H9 (cell line): Measurements from ENCODE around the gene NT5DC2. TPM values are rescaled to one million over a fixed set of nuclear protein-coding genes. Genes with fewer than 3 reads are reported as not detected.

ENCODE experiments used
- DNase-seq: peaks from one replicate; pipeline ENCODE4 v3.0.0-alpha.2; 2017
- H2AFZ ChIP-seq: one replicate; pipeline ENCODE4 v1.6.1; 2013; ENCODE audit warnings: mild to moderate bottlenecking, low read length, control low read depth, moderate library complexity
- H2AK5ac ChIP-seq: 2 replicates; pipeline ENCODE4 v1.6.1; 2013; ENCODE audit warnings: low read length, control low read depth, mixed read lengths; ENCODE audit not compliant: insufficient read length
- H2BK120ac ChIP-seq: one replicate; pipeline ENCODE4 v1.6.1; 2013; ENCODE audit warnings: low read depth, mild to moderate bottlenecking, low read length, control low read depth, inconsistent platforms; ENCODE audit not compliant: poor library complexity, severe bottlenecking
- H2BK12ac ChIP-seq: 2 replicates; pipeline ENCODE4 v1.6.1; 2013; ENCODE audit warnings: low read length, control low read depth, mixed read lengths, low read depth; ENCODE audit not compliant: insufficient read length
- H2BK15ac ChIP-seq: 2 replicates; pipeline ENCODE4 v1.6.1; 2013; ENCODE audit warnings: low read depth, low read length, control low read depth
- H2BK20ac ChIP-seq: one replicate; pipeline ENCODE4 v1.6.1; 2013; ENCODE audit warnings: low read depth, mild to moderate bottlenecking, low read length, control low read depth, inconsistent platforms; ENCODE audit not compliant: poor library complexity, severe bottlenecking
- H2BK5ac ChIP-seq: 2 replicates; pipeline ENCODE4 v1.6.1; 2013; ENCODE audit warnings: low read length, control low read depth, mixed read lengths; ENCODE audit not compliant: insufficient read length
- H3K14ac ChIP-seq: 2 replicates; pipeline ENCODE4 v1.6.1; 2013; ENCODE audit warnings: low read length, control low read depth; ENCODE audit not compliant: insufficient read depth
- H3K18ac ChIP-seq: 2 replicates; pipeline ENCODE4 v1.6.1; 2013; ENCODE audit warnings: low read depth, mild to moderate bottlenecking, mixed read lengths, low read length, control low read depth; ENCODE audit not compliant: insufficient read length
- H3K23ac ChIP-seq: 2 replicates; pipeline ENCODE4 v1.6.1; 2013; ENCODE audit warnings: low read length, control low read depth, mixed read lengths, low read depth; ENCODE audit not compliant: insufficient read length
- H3K23me2 ChIP-seq: 2 replicates; pipeline ENCODE4 v1.6.1; 2013; ENCODE audit warnings: low read depth, mild to moderate bottlenecking, mixed read lengths, low read length, control low read depth; ENCODE audit not compliant: insufficient read length, poor library complexity, severe bottlenecking
- H3K27ac ChIP-seq: 2 replicates; pipeline ENCODE4 v1.5.1; 2013; ENCODE audit warnings: low read length, control low read depth, mixed read lengths, low read depth; ENCODE audit not compliant: insufficient read length
- H3K27me3 ChIP-seq: 2 replicates; pipeline ENCODE4 v1.6.1; 2013; ENCODE audit warnings: low read length, control low read depth, inconsistent platforms; ENCODE audit not compliant: insufficient read depth
- H3K4ac ChIP-seq: 2 replicates; pipeline ENCODE4 v1.6.1; 2013; ENCODE audit warnings: low read depth, mild to moderate bottlenecking, control low read depth, inconsistent platforms, low read length, moderate library complexity
- H3K4me1 ChIP-seq: 2 replicates; pipeline ENCODE4 v1.6.1; 2013; ENCODE audit warnings: low read length, control low read depth, inconsistent platforms; ENCODE audit not compliant: insufficient read depth
- H3K4me2 ChIP-seq: 2 replicates; pipeline ENCODE4 v1.6.1; 2013; ENCODE audit warnings: low read length, control low read depth, mixed read lengths; ENCODE audit not compliant: insufficient read length, insufficient read depth
- H3K56ac ChIP-seq: 2 replicates; pipeline ENCODE4 v1.6.1; 2013; ENCODE audit warnings: low read depth, mild to moderate bottlenecking, mixed read lengths, low read length, control low read depth; ENCODE audit not compliant: insufficient read length
- H3K79me1 ChIP-seq: 2 replicates; pipeline ENCODE4 v1.6.1; 2013; ENCODE audit warnings: low read depth, mild to moderate bottlenecking, moderate library complexity, low read length, control low read depth, inconsistent platforms; ENCODE audit not compliant: insufficient read depth, poor library complexity, severe bottlenecking
- H3K79me2 ChIP-seq: 2 replicates; pipeline ENCODE4 v1.6.1; 2013; ENCODE audit warnings: low read length, control low read depth, inconsistent platforms; ENCODE audit not compliant: insufficient read depth
- H3K9ac ChIP-seq: 2 replicates; pipeline ENCODE4 v1.6.1; 2013; ENCODE audit warnings: low read length, control low read depth, mixed read lengths; ENCODE audit not compliant: insufficient read length; ENCODE audit errors: extremely low read depth
- H3K9me3 ChIP-seq: one replicate; pipeline ENCODE4 v1.6.1; 2013; ENCODE audit warnings: low read depth, low read length, inconsistent platforms; ENCODE audit not compliant: control insufficient read depth
- H3T11ph ChIP-seq: one replicate; pipeline ENCODE4 v1.6.1; 2013; ENCODE audit warnings: mild to moderate bottlenecking, low read length, control low read depth, inconsistent platforms
- H4K20me1 ChIP-seq: one replicate; pipeline ENCODE4 v1.6.1; 2013; ENCODE audit not compliant: control insufficient read depth, insufficient read length, insufficient read depth
- H4K5ac ChIP-seq: 2 replicates; pipeline ENCODE4 v1.6.1; 2013; ENCODE audit warnings: low read depth, mild to moderate bottlenecking, mixed read lengths, low read length, control low read depth; ENCODE audit not compliant: insufficient read length
- H4K8ac ChIP-seq: replicated peaks from 2 replicates; pipeline ENCODE4 v1.6.1; 2013; ENCODE audit warnings: low read length, control low read depth, mixed read lengths, low read depth; ENCODE audit not compliant: insufficient read length
- H4K91ac ChIP-seq: 2 replicates; pipeline ENCODE4 v1.6.1; 2013; ENCODE audit warnings: low read depth, mild to moderate bottlenecking, moderate library complexity, mixed read lengths, low read length, control low read depth; ENCODE audit not compliant: insufficient read length
- H3K27ac Mint-ChIP-seq, 3 experiments: 2 replicates in 2 of 3; 3 replicates in 1 of 3; pipeline ENCODE4 v1.8.0; 2020 to 2021; ENCODE audit warnings: mixed read lengths in 3 of 3, mild to moderate bottlenecking in 1 of 3, moderate library complexity in 1 of 3
- H3K27me3 Mint-ChIP-seq: 2 replicates; pipeline ENCODE4 v1.8.0; 2021; ENCODE audit warnings: low read depth, mild to moderate bottlenecking, moderate library complexity, mixed read lengths
- H3K36me3 Mint-ChIP-seq, 3 experiments: 2 replicates in 2 of 3; 3 replicates in 1 of 3; pipeline ENCODE4 v1.8.0; 2020 to 2021; ENCODE audit warnings: low read depth in 3 of 3, mixed read lengths in 3 of 3; ENCODE audit not compliant: insufficient read depth in 1 of 3
- H3K4me1 Mint-ChIP-seq, 2 experiments: 2 replicates each; pipeline ENCODE4 v1.8.0; 2020; ENCODE audit warnings: mixed read lengths in 2 of 2
- H3K4me3 Mint-ChIP-seq, 2 experiments: 2 replicates in 1 of 2; 3 replicates in 1 of 2; pipeline ENCODE4 v1.8.0; 2020 to 2021; ENCODE audit warnings: mild to moderate bottlenecking in 2 of 2, mixed read lengths in 2 of 2, moderate library complexity in 1 of 2
- H3K9me3 Mint-ChIP-seq, 2 experiments: 2 replicates in 1 of 2; 3 replicates in 1 of 2; pipeline ENCODE4 v1.8.0; 2020; ENCODE audit warnings: mild to moderate bottlenecking in 2 of 2, mixed read lengths in 2 of 2, moderate library complexity in 1 of 2
- WGBS: extraction: QIAGEN DNeasy Blood & Tissue Kit; methylation state at CpG from one replicate; pipeline ENCODE4 v1.1.7; 2013; ENCODE audit warnings: missing lambda C conversion rate, low lambda C conversion rate, mixed read lengths; ENCODE audit not compliant: insufficient read length; ENCODE audit errors: extremely low coverage; 5-methylcytosine and 5-hydroxymethylcytosine counted together
- total RNA-seq: library from RNA; stranded (reverse); gene quantifications from 2 replicates; pipeline ENCODE4 v1.2.1, GENCODE V29; 2021
- TF ChIP-seq, protein P1 (sequence below): fragments of 200-600 bp; sonication (generic); conservative IDR thresholded peaks from 3 replicates; pipeline ENCODE4 v1.8.0; 2021; ENCODE audit warnings: antibody characterized with exemption, mild to moderate bottlenecking

The NT5DC2 gene
- total RNA-seq, 1 experiment from 2014 or later = 444 TPM

DNA sequence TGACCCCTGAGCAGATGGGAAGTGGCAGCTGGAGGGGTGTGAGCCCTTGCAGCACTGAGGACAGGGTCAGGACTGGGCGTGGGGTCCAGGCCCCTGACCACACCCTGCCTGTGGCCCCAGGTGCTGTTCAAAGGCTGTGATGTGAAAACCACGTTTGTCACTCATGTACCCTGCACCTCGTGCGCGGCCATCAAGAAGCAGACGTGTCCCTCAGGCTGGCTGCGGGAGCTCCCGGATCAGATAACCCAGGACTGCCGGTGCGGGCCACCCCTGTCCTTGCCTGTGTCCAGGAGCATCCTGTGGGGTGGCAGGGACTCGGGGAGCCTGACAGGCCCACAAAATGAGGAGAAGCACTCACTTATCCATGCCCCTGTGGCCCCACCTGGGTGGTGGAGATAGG, 32.6 kb downstream of the NT5DC2 start:
- no peak overlapping the region for H3K14ac ChIP-seq
- no peak overlapping the region for H2AFZ ChIP-seq
- no peaks in the 10 kb centered on the region; the same call in 1 of the 2 replicates for H3K4me1 ChIP-seq
- H2BK120ac ChIP-seq = no peak overlapping the region
- TF ChIP-seq, protein P1, sequence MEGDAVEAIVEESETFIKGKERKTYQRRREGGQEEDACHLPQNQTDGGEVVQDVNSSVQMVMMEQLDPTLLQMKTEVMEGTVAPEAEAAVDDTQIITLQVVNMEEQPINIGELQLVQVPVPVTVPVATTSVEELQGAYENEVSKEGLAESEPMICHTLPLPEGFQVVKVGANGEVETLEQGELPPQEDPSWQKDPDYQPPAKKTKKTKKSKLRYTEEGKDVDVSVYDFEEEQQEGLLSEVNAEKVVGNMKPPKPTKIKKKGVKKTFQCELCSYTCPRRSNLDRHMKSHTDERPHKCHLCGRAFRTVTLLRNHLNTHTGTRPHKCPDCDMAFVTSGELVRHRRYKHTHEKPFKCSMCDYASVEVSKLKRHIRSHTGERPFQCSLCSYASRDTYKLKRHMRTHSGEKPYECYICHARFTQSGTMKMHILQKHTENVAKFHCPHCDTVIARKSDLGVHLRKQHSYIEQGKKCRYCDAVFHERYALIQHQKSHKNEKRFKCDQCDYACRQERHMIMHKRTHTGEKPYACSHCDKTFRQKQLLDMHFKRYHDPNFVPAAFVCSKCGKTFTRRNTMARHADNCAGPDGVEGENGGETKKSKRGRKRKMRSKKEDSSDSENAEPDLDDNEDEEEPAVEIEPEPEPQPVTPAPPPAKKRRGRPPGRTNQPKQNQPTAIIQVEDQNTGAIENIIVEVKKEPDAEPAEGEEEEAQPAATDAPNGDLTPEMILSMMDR = no peak
- Mint-ChIP-seq H3K27me3 (no peaks in the 10 kb centered on the region; the same call in 1 of the 2 replicates), H3K27ac (no peak overlapping the region), H3K9me3 (no peaks in the 10 kb centered on the region), H3K36me3 (no peaks in the 10 kb centered on the region), H3K4me3 (no peak overlapping the region), H3K4me1 (peaks cover 10 to 15% of the 10 kb centered on the region in 2 experiments)
- no peak overlapping the region for H2BK20ac ChIP-seq
- no peak overlapping the region for H2BK5ac ChIP-seq
- no peak overlapping the region for H2BK12ac ChIP-seq
- no peak overlapping the region for H3K56ac ChIP-seq
- no peak overlapping the region for H2BK15ac ChIP-seq
- no peaks in the 10 kb centered on the region for H3K79me1 ChIP-seq
- no peak overlapping the region for H4K91ac ChIP-seq
- no peak overlapping the region for H3T11ph ChIP-seq
- H3K18ac ChIP-seq = no peak overlapping the region
- H3K4me2 ChIP-seq = no peak overlapping the region
- DNase-seq = no peak
- no peaks in the 10 kb centered on the region for H3K27me3 ChIP-seq
- H3K27ac ChIP-seq = no peak overlapping the region
- no peaks in the 10 kb centered on the region for H3K9me3 ChIP-seq
- whole genome bisulfite sequencing = no CpG with 5 or more reads among the region's 11 CpGs
- no peak overlapping the region for H3K9ac ChIP-seq
- H3K79me2 ChIP-seq = no peaks in the 10 kb centered on the region
- H4K5ac ChIP-seq = no peak overlapping the region
- H3K23ac ChIP-seq = no peak overlapping the region
- H3K4ac ChIP-seq = no peak overlapping the region
- H2AK5ac ChIP-seq = no peak overlapping the region
- H4K8ac ChIP-seq = no peak overlapping the region
- H3K23me2 ChIP-seq = no peaks in the 10 kb centered on the region
- no peaks in the 10 kb centered on the region for H4K20me1 ChIP-seq
